ENCODE measurements around the gene ZNF644. TPM values are rescaled to one million over a fixed set of nuclear protein-coding genes. Genes with fewer than 3 reads are reported as not detected.

Gene ZNF644
- total RNA-seq, 1 experiment from 2014 or later = 71.4 TPM

- TF ChIP-seq ZNF532 (CRISPR knock-in tag; IDR thresholded peaks at IDR 0.05; ENCODE audit: borderline replicate concordance) (no peak), CREB1 (CRISPR knock-in tag; IDR thresholded peaks at IDR 0.05) (no peak)
These were observed 34.0 kb downstream of the ZNF644 start (continued) for GRCh38 chr1:90987841-90988240.

GRCh38 chr1:90986953-90987352 lies 34.9 kb downstream of the ZNF644 start:
- ATAC-seq (no peak), DNase-seq (ENCODE audit: low spot score) (no peak)
- Mint-ChIP-seq H3K4me1 (peaks cover 28% of the 10 kb centered on the region), H3K9me3 (peaks cover 45% of the 10 kb centered on the region), H3K27me3 (ENCODE audit: low read depth) (no peaks in the 10 kb centered on the region; the same call in none of the 2 replicates), H3K27ac (no peak overlapping the region; the same call in 1 of the 2 replicates), H3K36me3 (peaks cover 46% of the 10 kb centered on the region), H3K4me3 (no peak overlapping the region)
- ChIA-PET CTCF (interaction anchor here (0.7 kb wide), 1 partner anchor 22 kb away, joined by 5 read pairs; no protein-coding TSS in a partner anchor), POLR2A (interaction anchor here (0.6 kb wide), 1 partner anchor 12 kb away, joined by 3 read pairs; no protein-coding TSS in a partner anchor)
- TF ChIP-seq ELF4 (CRISPR knock-in tag; IDR thresholded peaks at IDR 0.05; ENCODE audit: low read depth) = no peak
- TF ChIP-seq PRDM15 (CRISPR knock-in tag; IDR thresholded peaks at IDR 0.05) = no peak
- TF ChIP-seq E2F1 (CRISPR knock-in tag; IDR thresholded peaks at IDR 0.05) = no peak
- no peak for TF ChIP-seq TEAD1 (CRISPR knock-in tag; IDR thresholded peaks at IDR 0.05)
- TF ChIP-seq GRHL2 (CRISPR knock-in tag; IDR thresholded peaks at IDR 0.05; ENCODE audit: insufficient replicate concordance, severe bottlenecking) = no peak
- no peak for TF ChIP-seq ZNF532 (CRISPR knock-in tag; IDR thresholded peaks at IDR 0.05; ENCODE audit: borderline replicate concordance)
- TF ChIP-seq AFF4 (CRISPR knock-in tag; IDR thresholded peaks at IDR 0.05; ENCODE audit: borderline replicate concordance) = no peak
- TF ChIP-seq ZNF263 (CRISPR knock-in tag; IDR thresholded peaks at IDR 0.05; ENCODE audit: low read depth) = no peak

All from WTC11 (cell line).